Mucosa of descending colon (tissue), 3 donors: ENCODE data around the gene KAT6B. TPM values are rescaled to one million over a fixed set of nuclear protein-coding genes. Genes with fewer than 3 reads are reported as not detected.

Experiments used
- ATAC-seq: fragments of 200-7000 bp; cut with Tn5 transposase; one replicate; pipeline ENCODE4 v1.9.1; 2020; ENCODE audit warnings: mild to moderate bottlenecking, moderate library complexity
- DNase-seq, 3 donors: peaks; one replicate each; pipeline ENCODE4 v3.0.0-alpha.2; 2020
- H3K36me3 ChIP-seq: fragments of 200-600 bp; one replicate; pipeline ENCODE4 v1.8.0; 2021; ENCODE audit warnings: low read depth, mild to moderate bottlenecking
- H3K4me1 ChIP-seq: fragments of 200-600 bp; one replicate; pipeline ENCODE4 v1.8.0; 2021; ENCODE audit warnings: low read depth, mild to moderate bottlenecking
- H3K4me3 ChIP-seq: fragments of 200-600 bp; one replicate; pipeline ENCODE4 v1.8.0; 2021; ENCODE audit warnings: mild to moderate bottlenecking
- H3K9me3 ChIP-seq: fragments of 200-600 bp; one replicate; pipeline ENCODE4 v1.8.0; 2021; ENCODE audit warnings: mild to moderate bottlenecking
- intact Hi-C, 2 donors: fragments of 100-400 bp; cut with DNase I in 1 of 2; cut with micrococcal nuclease in 1 of 2; formaldehyde crosslinking; loops; one replicate each; pipeline versions ENCODE4 v1.11.0 to v1.11.1; 2022; cut with DNase I, micrococcal nuclease
- total RNA-seq, 3 donors: library from RNA; stranded (reverse); fragmentation: NEBNext Ultra II Directional in 2 of 3; extraction: Animal tissue kit (Norgen Biotek cat#: 25700) in 2 of 3; gene quantifications; one replicate each; pipeline versions ENCODE4 v1.2.1 to v1.2.4, GENCODE V29; 2021 to 2023
- TF ChIP-seq, protein P1 (sequence below): fragments of 200-600 bp; IDR thresholded peaks from one replicate; pipeline ENCODE4 v1.8.0; 2022; ENCODE audit warnings: antibody characterized with exemption, mild to moderate bottlenecking
- donor health status: DM: no; HTN: no; CAD: no; lungs with moderate emphysema.
- donor health status: DM: no; HTN: no; CAD: no.
- donor health status: DM: no; HTN: yes; CAD: no.

The KAT6B gene
- total RNA-seq, 3 donors from 2014 or later, result 29.5 to 60.5 (median 39.3) TPM

DNA sequence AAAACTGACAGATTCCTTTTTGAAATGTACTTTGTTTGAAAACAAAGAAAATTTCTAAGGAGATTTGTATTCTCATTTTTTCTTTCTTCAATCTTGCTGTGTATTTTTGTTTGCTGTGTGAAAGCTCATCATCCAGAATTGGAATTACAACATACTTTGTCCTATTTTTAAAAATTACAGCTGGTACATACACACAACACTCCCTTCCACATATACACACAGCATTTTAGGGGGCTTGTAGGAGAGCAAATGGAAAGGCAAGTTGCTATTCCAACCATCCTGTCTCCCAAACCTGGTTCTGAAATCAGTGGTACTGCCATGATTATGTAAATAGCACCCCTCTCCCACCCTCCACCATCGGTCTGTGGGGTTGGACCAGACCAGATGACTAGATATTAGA lies 184.0 kb downstream of the KAT6B start:
- intact Hi-C loops, result no loop called here
- Histone ChIP-seq H3K36me3 (no peaks in the 10 kb centered on the region), H3K9me3 (no peaks in the 10 kb centered on the region), H3K4me3 (no peak overlapping the region), H3K4me1 (no peaks in the 10 kb centered on the region)
- ATAC-seq, result no peak
- TF ChIP-seq, protein P1, sequence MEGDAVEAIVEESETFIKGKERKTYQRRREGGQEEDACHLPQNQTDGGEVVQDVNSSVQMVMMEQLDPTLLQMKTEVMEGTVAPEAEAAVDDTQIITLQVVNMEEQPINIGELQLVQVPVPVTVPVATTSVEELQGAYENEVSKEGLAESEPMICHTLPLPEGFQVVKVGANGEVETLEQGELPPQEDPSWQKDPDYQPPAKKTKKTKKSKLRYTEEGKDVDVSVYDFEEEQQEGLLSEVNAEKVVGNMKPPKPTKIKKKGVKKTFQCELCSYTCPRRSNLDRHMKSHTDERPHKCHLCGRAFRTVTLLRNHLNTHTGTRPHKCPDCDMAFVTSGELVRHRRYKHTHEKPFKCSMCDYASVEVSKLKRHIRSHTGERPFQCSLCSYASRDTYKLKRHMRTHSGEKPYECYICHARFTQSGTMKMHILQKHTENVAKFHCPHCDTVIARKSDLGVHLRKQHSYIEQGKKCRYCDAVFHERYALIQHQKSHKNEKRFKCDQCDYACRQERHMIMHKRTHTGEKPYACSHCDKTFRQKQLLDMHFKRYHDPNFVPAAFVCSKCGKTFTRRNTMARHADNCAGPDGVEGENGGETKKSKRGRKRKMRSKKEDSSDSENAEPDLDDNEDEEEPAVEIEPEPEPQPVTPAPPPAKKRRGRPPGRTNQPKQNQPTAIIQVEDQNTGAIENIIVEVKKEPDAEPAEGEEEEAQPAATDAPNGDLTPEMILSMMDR, result no peak
- DNase-seq, result no peak

DNA sequence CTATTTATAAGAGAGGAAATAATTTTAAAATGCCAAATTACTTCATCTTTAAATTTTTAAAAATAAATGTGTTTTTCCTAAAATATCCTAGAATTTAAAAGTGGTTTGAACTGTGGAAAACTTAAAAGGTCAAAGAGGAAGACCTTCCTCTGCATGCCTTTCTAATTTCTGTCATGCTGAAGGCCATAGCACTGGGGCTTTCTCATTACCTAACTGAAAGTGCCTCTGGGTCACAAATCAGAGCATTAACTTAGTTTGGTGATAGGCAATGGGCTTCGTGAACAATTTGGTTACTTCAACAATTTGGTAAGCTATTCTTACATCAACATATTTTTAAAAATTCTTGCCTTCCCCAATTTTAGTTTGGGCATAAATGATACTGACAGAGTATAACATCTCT lies 184.8 kb downstream of the KAT6B start:
- DNase-seq (no peak), ATAC-seq (no peak)
- Histone ChIP-seq H3K9me3 (no peaks in the 10 kb centered on the region), H3K36me3 (no peaks in the 10 kb centered on the region), H3K4me1 (no peaks in the 10 kb centered on the region), H3K4me3 (no peak overlapping the region)
- TF ChIP-seq, protein P1, result no peak
- intact Hi-C loops, result no loop called here

DNA sequence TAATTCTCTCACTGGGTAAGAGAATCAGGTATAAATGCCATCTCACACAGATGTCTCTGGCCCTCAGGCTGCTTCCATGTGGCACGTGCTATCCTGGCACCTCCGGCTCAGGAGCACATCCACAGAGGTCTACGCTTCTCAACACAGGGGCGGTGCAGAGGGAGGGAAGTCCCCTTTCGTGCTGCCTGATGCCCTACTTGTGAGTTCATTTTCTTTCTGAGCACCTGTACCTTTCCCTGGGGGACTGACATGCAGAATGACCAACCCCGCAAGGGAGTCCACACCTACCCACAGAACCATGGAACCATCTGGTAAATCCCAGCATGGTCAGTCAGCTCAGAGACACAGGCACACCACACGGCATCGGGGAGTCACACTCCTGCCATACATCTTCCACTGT lies 186.1 kb downstream of the KAT6B start:
- Histone ChIP-seq H3K36me3 (no peaks in the 10 kb centered on the region), H3K4me3 (no peak overlapping the region), H3K9me3 (no peaks in the 10 kb centered on the region), H3K4me1 (no peaks in the 10 kb centered on the region)
- no peak for DNase-seq
- ATAC-seq, result no peak
- intact Hi-C loops, result no loop called here
- TF ChIP-seq, protein P1, result no peak

DNA sequence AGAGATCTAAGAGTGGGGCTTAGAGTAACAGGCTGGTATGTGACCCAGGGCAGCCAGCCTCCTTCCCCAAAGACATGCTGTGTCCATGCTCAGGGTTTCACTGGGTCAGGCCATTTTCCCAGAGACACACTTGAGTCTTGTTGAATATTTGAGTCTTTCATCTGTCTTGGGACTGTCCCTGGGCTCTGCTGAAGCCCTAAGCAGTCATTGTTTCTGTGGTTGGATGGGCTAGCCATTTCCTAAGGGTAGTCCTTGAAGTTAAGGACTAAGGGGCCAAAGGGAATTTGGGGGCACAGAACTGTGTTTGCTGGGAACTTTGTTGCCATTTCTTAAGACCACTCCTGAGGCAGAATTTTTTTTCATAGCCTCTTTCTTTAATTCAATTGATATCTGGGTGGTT lies 186.6 kb downstream of the KAT6B start:
- no peaks in the 10 kb centered on the region for H3K9me3 ChIP-seq
- H3K4me3 ChIP-seq, result no peak overlapping the region
- H3K36me3 ChIP-seq, result no peaks in the 10 kb centered on the region
- intact Hi-C loops, result no loop called here
- no peak for DNase-seq
- no peaks in the 10 kb centered on the region for H3K4me1 ChIP-seq
- TF ChIP-seq, protein P1, result no peak
- no peak for ATAC-seq

DNA sequence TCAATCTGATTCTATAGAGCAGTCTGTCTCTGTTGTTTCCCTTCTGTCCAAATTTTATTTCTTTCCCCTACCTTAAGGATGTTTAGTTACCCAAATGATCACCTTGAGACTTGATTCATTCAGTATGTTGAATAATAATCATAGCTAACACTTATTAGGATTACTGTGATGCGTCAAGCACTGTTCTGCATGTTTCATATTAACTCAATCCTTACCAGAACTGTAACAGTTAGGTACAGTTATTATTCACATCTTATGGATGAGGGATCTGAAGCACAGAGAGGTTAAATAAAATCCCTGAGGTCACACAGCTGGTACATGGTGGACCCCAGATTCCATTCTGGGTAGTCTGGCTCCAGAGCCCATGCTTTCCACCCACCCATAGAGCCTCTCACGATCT lies 187.1 kb downstream of the KAT6B start:
- Histone ChIP-seq H3K36me3 (no peaks in the 10 kb centered on the region), H3K9me3 (no peaks in the 10 kb centered on the region), H3K4me3 (no peak overlapping the region), H3K4me1 (no peaks in the 10 kb centered on the region)
- DNase-seq (no peak), ATAC-seq (no peak)
- TF ChIP-seq, protein P1, result no peak
- intact Hi-C loops, result no loop called here

DNA sequence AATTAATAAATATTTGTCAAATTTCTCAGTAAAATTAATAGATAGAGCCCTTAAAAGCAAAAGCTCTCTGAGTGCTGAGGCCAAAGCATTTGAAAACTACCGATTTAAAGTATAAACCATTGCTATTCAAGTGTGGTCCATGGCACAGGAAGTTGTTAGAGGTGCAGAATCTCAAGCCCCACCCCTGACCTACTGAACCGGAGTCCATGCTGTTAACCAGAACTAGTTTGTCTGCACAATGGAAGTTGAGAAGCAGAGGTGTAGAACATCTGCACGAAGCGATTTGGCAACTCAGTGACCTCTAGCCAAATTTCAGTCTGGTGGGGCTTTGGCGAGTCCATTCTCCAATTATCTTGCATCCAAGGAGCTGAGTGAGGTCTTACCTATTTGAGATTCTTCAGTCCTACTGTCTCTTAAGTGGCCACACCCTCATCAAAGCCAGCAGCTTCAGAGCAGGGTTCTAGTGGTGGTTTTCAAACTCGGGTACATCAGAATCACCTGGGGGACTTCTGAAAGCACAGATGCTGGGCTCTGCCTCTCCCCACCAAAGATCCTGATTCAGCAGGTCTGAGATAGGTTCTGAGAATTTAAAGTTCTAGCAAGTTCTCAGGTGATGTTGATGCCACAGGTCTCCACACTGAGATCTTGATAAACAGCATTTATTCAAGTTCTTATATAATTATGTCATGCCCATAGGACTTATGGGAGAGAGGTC lies 188.3 kb downstream of the KAT6B start:
- H3K36me3 ChIP-seq, result no peaks in the 10 kb centered on the region
- H3K4me1 ChIP-seq, result no peaks in the 10 kb centered on the region
- TF ChIP-seq, protein P1, result no peak
- DNase-seq (peak in 1 of 3 donors; percentile 15), ATAC-seq (peak; percentile 67)
- H3K9me3 ChIP-seq, result no peaks in the 10 kb centered on the region
- intact Hi-C loops, result no loop called here
- H3K4me3 ChIP-seq, result no peak overlapping the region
